GM21447 (cell line): ENCODE results near the gene PRR19.
A peak's percentile ranks its signal among the peaks of the same experiment; 100 is the strongest.

Experiments
- ATAC-seq: cut with Tn5 transposase; IDR thresholded peaks from one replicate; pipeline ENCODE4 v1.9.1; 2021; ENCODE audit not compliant: unreplicated experiment

PRR19 gene

GRCh38 chr19:42271045-42271419 is 30.9 kb upstream of the PRR19 start:
- no peak for ATAC-seq

- no peak for ATAC-seq
These were observed 29.9 kb upstream of the PRR19 start for GRCh38 chr19:42271861-42272534.

- ATAC-seq = no peak
These were observed 29.4 kb upstream of the PRR19 start for GRCh38 chr19:42272535-42272897.

- ATAC-seq = no peak
These were observed 28.9 kb upstream of the PRR19 start for GRCh38 chr19:42272989-42273406.

GRCh38 chr19:42273407-42274064 is 28.4 kb upstream of the PRR19 start:
- no peak for ATAC-seq

GRCh38 chr19:42274065-42274682 is 27.8 kb upstream of the PRR19 start:
- no peak for ATAC-seq

GRCh38 chr19:42275103-42275502 is 26.8 kb upstream of the PRR19 start:
- ATAC-seq = no peak

- ATAC-seq = no peak
These were observed 26.4 kb upstream of the PRR19 start for GRCh38 chr19:42275517-42275916.

- ATAC-seq = no peak
These were observed 25.6 kb upstream of the PRR19 start for GRCh38 chr19:42276284-42276683.

- ATAC-seq = no peak
These were observed 25.1 kb upstream of the PRR19 start for GRCh38 chr19:42276821-42277220.

- no peak for ATAC-seq
These were observed 24.0 kb upstream of the PRR19 start for GRCh38 chr19:42277821-42278451.

GRCh38 chr19:42278452-42279154 is 23.3 kb upstream of the PRR19 start:
- no peak for ATAC-seq

- no peak for ATAC-seq
These were observed 22.6 kb upstream of the PRR19 start for GRCh38 chr19:42279155-42279901.

- ATAC-seq = peak; percentile 30
These were observed 21.8 kb upstream of the PRR19 start for GRCh38 chr19:42279902-42280814.

GRCh38 chr19:42280815-42281145 is 21.2 kb upstream of the PRR19 start:
- ATAC-seq = no peak

GRCh38 chr19:42281146-42281826 is 20.6 kb upstream of the PRR19 start:
- no peak for ATAC-seq

GRCh38 chr19:42281827-42282762 is 19.8 kb upstream of the PRR19 start:
- no peak for ATAC-seq

- ATAC-seq = no peak
These were observed 19.1 kb upstream of the PRR19 start for GRCh38 chr19:42282819-42283187.
